HepG2 (cell line): Measurements from ENCODE around the gene AAMP. TPM values are rescaled to one million over a fixed set of nuclear protein-coding genes. Genes with fewer than 3 reads are reported as not detected.

Source experiments
- DNMT1 ChIP-seq: sonication (generic); formaldehyde crosslinking; IDR thresholded peaks from 2 replicates; pipeline ENCODE4 v1.5.1; 2020; ENCODE audit warnings: mild to moderate bottlenecking, missing genetic modification reagents
- GMEB1 ChIP-seq: sonication (generic); formaldehyde crosslinking; IDR thresholded peaks from 2 replicates; pipeline ENCODE4 v1.5.1; 2020; ENCODE audit warnings: missing genetic modification reagents, mild to moderate bottlenecking, borderline replicate concordance
- GMEB2 ChIP-seq: IDR thresholded peaks from 2 replicates; pipeline ENCODE4 v1.6.1; 2016; ENCODE audit warnings: missing biosample characterization, missing genetic modification reagents, low read depth
- HMG20A ChIP-seq: IDR thresholded peaks from 2 replicates; pipeline ENCODE4 v1.6.1; 2016; ENCODE audit warnings: borderline replicate concordance
- IKZF5 ChIP-seq: IDR thresholded peaks from 2 replicates; pipeline ENCODE4 v1.6.1; 2018; ENCODE audit warnings: missing genetic modification reagents, mild to moderate bottlenecking, missing compliant biosample characterization
- IRX3 ChIP-seq: sonication (generic); formaldehyde crosslinking; IDR thresholded peaks from 2 replicates; pipeline ENCODE4 v1.8.1; 2023; ENCODE audit warnings: mild to moderate bottlenecking, low read depth, missing genetic modification reagents, borderline replicate concordance
- ISX ChIP-seq: sonication (generic); formaldehyde crosslinking; conservative IDR thresholded peaks from 2 replicates; pipeline ENCODE4 v1.5.0; 2020; ENCODE audit warnings: missing genetic modification reagents
- MTF1 ChIP-seq: sonication (generic); formaldehyde crosslinking; IDR thresholded peaks from 2 replicates; pipeline ENCODE4 v1.5.0; 2020; ENCODE audit warnings: missing genetic modification reagents
- MXD4 ChIP-seq: IDR thresholded peaks from 2 replicates; pipeline ENCODE4 v1.6.1; 2016; ENCODE audit warnings: mild to moderate bottlenecking, missing biosample characterization, missing genetic modification reagents
- RFXAP ChIP-seq: sonication (generic); formaldehyde crosslinking; IDR thresholded peaks from 2 replicates; pipeline ENCODE4 v1.4.0; 2020; ENCODE audit warnings: missing genetic modification reagents, borderline replicate concordance
- ZBTB39 ChIP-seq: sonication (generic); formaldehyde crosslinking; IDR thresholded peaks from 2 replicates; pipeline ENCODE4 v1.5.0; 2020; ENCODE audit warnings: missing genetic modification reagents
- ZNF275 ChIP-seq: sonication (generic); formaldehyde crosslinking; IDR thresholded peaks from 2 replicates; pipeline ENCODE4 v1.8.0; 2022; ENCODE audit warnings: missing genetic modification reagents, mild to moderate bottlenecking, inconsistent platforms, borderline replicate concordance
- ZNF33A ChIP-seq: sonication (generic); formaldehyde crosslinking; IDR thresholded peaks from 2 replicates; pipeline ENCODE4 v1.5.1; 2020; ENCODE audit warnings: missing genetic modification reagents, mild to moderate bottlenecking, moderate library complexity, borderline replicate concordance
- ZNF460 ChIP-seq: sonication (generic); formaldehyde crosslinking; IDR thresholded peaks from 2 replicates; pipeline ENCODE4 v1.5.1; 2020; ENCODE audit warnings: missing genetic modification reagents, mild to moderate bottlenecking, borderline replicate concordance
- ZNF614 ChIP-seq: IDR thresholded peaks from 2 replicates; pipeline ENCODE4 v1.6.1; 2018; ENCODE audit warnings: missing biosample characterization, missing genetic modification reagents, inconsistent platforms, borderline replicate concordance
- ZNF75D ChIP-seq: sonication (generic); formaldehyde crosslinking; IDR thresholded peaks from 2 replicates; pipeline ENCODE4 v1.8.1; 2023; ENCODE audit warnings: missing genetic modification reagents, mild to moderate bottlenecking, borderline replicate concordance
- ZSCAN12 ChIP-seq: sonication (generic); formaldehyde crosslinking; IDR thresholded peaks from 2 replicates; pipeline ENCODE4 v1.9.0; 2021; ENCODE audit warnings: mild to moderate bottlenecking, missing genetic modification reagents
- ZSCAN31 ChIP-seq: sonication (generic); formaldehyde crosslinking; IDR thresholded peaks from 2 replicates; pipeline ENCODE4 v1.5.0; 2020; ENCODE audit warnings: low read depth, mild to moderate bottlenecking, missing genetic modification reagents
- polyA plus RNA-seq, 8 experiments: library from polyadenylated mRNA; depleted of rRNA in 3 of 8; stranded (reverse) in 7 of 8; unstranded in 1 of 8; fragments of >200 nt; fragmentation: Illumina TruSeq in 4 of 8; extraction: Trizol in 4 of 8; gene quantifications; 2 replicates each; pipeline versions ENCODE4 v1.2.1 to v1.2.3, GENCODE V29; 2011 to 2016; ENCODE audit warnings: low read depth in 4 of 8, missing spikeins in 1 of 8, mixed read lengths in 1 of 8; ENCODE audit not compliant: insufficient read depth in 1 of 8
- total RNA-seq, 5 experiments: library from RNA; depleted of rRNA; stranded (reverse); fragments of >200 nt; fragmentation: Illumina TruSeq; extraction: Trizol; gene quantifications; 2 replicates each; pipeline ENCODE4 v1.2.3, GENCODE V29; 2016; ENCODE audit warnings: low read depth in 1 of 5
- TF ChIP-seq, protein P1 (sequence below): sonication (generic); formaldehyde crosslinking; IDR thresholded peaks from 2 replicates; pipeline ENCODE4 v1.4.0; 2020; ENCODE audit warnings: missing genetic modification reagents

AAMP gene
- total and polyA plus RNA-seq, 2 of the 13 experiments (the other 11 are each of a cell fraction or from before 2014, with no cell fraction given), result 110 to 186 TPM

- TF ChIP-seq ZNF75D (CRISPR knock-in tag) (no peak), RFXAP (CRISPR knock-in tag) (0 out of 2 replicates have a peak, but pooled peaks have one; percentile 55), ZSCAN12 (0 out of 2 replicates have a peak, but pooled peaks have one; percentile 53), HMG20A (CRISPR knock-in tag) (0 out of 2 replicates have a peak, but pooled peaks have one; percentile 10), IKZF5 (CRISPR knock-in tag) (peak; percentile 67; the same call in 1 of the 2 replicates), MXD4 (peak; percentile 79), ZNF460 (CRISPR knock-in tag) (no peak; the same call in 1 of the 2 replicates), ISX (CRISPR knock-in tag) (0 out of 2 replicates have a peak, but pooled peaks have one; percentile 64), IRX3 (CRISPR knock-in tag) (no peak), MTF1 (CRISPR knock-in tag) (no peak), GMEB2 (CRISPR knock-in tag) (peak; percentile 54; the same call in 1 of the 2 replicates), ZBTB39 (CRISPR knock-in tag) (no peak), ZNF33A (CRISPR knock-in tag) (no peak), GMEB1 (peak; percentile 78; the same call in 1 of the 2 replicates), DNMT1 (CRISPR knock-in tag) (no peak), ZSCAN31 (CRISPR knock-in tag) (no peak), ZNF275 (CRISPR knock-in tag) (peak; percentile 82), ZNF614 (CRISPR knock-in tag) (peak; percentile 50)
- TF ChIP-seq, protein P1, sequence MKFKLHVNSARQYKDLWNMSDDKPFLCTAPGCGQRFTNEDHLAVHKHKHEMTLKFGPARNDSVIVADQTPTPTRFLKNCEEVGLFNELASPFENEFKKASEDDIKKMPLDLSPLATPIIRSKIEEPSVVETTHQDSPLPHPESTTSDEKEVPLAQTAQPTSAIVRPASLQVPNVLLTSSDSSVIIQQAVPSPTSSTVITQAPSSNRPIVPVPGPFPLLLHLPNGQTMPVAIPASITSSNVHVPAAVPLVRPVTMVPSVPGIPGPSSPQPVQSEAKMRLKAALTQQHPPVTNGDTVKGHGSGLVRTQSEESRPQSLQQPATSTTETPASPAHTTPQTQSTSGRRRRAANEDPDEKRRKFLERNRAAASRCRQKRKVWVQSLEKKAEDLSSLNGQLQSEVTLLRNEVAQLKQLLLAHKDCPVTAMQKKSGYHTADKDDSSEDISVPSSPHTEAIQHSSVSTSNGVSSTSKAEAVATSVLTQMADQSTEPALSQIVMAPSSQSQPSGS (CRISPR knock-in tag), result peak; percentile 66
Observed at GRCh38 chr2:218216674-218217359, 53.1 kb downstream of the AAMP start, which contains the start of gene ARPC2 (continued).
